Astrocyte of the spinal cord (primary cell): ENCODE data around the gene MIDN.

Experiments
- DNase-seq: peaks from one replicate; pipeline ENCODE4 v3.0.0; 2011; ENCODE audit warnings: low read depth, low spot score
- H3K4me3 ChIP-seq: 2 replicates; pipeline ENCODE4 v1.5.1; 2011; ENCODE audit warnings: low read depth, mild to moderate bottlenecking, low read length, moderate library complexity
- in situ Hi-C: cut with HindIII; loops from 2 replicates; pipeline ENCODE4 v1.10.0; 2017; ENCODE audit warnings: low sequenced_read_pairs
- TF ChIP-seq, protein P1 (sequence below): IDR thresholded peaks from 2 replicates; pipeline ENCODE4 v1.5.1; 2012; ENCODE audit warnings: low read depth, mild to moderate bottlenecking, low read length, inconsistent platforms

The MIDN gene

DNA sequence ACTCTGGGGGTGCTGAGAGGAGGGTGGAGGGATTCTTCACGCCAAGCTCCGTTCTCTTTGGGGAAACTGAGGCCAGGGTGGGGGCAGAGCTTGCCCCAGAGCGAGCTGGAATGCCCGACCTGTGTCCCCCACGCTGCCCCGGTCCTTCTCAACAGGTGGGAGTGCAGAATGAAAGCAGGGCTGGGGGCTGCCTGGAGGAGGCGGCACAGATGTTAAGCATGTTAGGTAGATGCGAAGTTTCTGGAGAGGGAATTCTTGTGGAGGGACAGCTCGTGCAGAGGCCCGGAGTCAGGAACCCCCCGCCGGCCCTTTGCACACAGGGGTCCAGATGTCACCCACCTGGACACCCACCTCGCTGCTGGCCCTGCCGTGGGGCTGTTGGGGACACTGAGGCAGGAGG is 46.3 kb downstream of the MIDN start:
- H3K4me3 ChIP-seq: no peak overlapping the region
- no peak for DNase-seq
- in situ Hi-C loops: no loop called here
- TF ChIP-seq, protein P1, sequence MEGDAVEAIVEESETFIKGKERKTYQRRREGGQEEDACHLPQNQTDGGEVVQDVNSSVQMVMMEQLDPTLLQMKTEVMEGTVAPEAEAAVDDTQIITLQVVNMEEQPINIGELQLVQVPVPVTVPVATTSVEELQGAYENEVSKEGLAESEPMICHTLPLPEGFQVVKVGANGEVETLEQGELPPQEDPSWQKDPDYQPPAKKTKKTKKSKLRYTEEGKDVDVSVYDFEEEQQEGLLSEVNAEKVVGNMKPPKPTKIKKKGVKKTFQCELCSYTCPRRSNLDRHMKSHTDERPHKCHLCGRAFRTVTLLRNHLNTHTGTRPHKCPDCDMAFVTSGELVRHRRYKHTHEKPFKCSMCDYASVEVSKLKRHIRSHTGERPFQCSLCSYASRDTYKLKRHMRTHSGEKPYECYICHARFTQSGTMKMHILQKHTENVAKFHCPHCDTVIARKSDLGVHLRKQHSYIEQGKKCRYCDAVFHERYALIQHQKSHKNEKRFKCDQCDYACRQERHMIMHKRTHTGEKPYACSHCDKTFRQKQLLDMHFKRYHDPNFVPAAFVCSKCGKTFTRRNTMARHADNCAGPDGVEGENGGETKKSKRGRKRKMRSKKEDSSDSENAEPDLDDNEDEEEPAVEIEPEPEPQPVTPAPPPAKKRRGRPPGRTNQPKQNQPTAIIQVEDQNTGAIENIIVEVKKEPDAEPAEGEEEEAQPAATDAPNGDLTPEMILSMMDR: no peak

DNA sequence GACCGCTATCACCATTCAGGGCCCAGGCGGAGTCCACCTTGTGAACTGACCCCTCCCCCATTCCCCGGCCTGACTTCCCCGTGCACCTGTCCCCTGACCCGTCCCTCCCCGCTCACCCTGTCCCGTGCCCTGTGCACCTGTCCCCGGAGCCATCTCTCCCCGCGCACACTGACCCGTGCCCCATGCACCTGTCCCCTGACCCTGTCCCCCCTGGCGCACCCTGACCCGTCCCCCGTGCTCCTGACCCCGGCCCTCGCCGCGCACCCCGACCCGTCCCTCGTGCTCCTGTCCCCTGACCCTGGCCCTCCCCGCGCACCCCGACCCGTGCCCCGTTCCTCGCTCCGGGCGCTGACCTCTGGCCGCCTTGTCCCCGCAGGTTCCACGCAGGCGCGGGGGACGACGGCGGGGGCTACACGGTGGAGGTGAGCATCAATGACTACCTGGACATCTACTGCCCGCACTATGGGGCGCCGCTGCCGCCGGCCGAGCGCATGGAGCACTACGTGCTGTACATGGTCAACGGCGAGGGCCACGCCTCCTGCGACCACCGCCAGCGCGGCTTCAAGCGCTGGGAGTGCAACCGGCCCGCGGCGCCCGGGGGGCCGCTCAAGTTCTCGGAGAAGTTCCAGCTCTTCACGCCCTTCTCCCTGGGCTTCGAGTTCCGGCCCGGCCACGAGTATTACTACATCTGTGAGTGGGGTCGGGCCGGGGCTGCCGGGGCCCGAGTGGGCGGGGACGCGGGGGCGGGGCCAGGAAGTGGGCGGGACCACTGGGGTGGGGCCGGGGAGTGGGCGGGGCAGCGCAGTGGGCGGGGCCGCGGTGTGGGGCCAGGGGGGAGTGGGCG is 47.0 kb downstream of the MIDN start:
- in situ Hi-C loops: no loop called here
- DNase-seq: no peak
- TF ChIP-seq, protein P1: no peak
- H3K4me3 ChIP-seq: no peak overlapping the region

DNA sequence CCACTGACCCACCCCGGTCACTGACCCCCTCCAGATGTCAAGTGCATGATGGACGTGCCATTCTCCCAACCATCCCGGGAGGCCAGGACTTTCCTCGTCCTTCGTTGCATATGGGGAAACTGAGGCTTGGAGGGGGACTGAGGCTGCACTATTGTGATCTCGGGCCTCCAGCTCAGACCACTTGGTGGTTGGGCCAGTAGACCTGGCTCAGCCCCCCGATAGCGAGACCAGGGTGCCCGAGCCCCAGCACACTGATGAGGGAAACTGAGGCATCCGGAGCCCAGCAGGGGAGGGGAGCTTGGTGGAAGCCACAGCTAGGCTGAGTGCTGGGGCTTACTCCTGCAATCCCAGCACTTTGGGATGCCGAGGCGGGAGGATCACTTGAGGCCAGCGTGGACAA is 47.7 kb downstream of the MIDN start:
- TF ChIP-seq, protein P1: no peak
- in situ Hi-C loops: no loop called here
- no peak overlapping the region for H3K4me3 ChIP-seq
- no peak for DNase-seq

DNA sequence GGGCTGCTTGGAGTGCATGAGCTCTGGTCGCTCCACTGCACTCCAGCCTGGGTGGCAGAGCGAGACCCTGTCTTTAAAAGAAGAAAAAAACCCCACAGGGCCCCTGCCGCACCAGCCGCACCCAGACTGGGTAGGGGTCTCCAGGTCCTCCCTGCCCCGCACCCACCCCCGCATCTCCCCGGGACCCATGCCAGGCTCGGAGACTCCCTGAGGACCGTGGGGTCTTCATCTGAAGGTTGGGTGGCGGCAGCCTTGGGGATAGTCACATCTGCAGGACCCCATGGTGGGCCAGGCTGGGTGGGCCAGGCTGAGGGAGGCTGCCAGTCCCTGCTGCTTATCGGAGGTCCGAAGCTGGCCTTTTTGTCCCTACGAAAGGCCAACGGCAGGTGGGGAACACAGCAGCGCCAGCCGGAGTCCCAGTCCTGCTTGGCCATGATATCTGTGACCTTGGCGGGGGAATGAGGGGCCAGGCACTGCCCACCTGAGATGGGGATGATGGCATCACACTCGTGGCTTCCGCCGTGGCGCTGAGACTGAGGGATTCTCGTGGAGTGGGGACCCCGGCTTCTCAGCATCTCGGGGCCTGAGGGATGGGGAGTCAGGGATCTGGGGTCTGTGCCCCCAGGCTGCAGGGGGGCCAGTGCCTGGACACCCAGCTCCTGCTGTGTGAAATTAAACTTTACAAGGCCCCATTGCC is 48.3 kb downstream of the MIDN start:
- no peak for DNase-seq
- TF ChIP-seq, protein P1: no peak
- in situ Hi-C loops: no loop called here
- H3K4me3 ChIP-seq: no peak overlapping the region

DNA sequence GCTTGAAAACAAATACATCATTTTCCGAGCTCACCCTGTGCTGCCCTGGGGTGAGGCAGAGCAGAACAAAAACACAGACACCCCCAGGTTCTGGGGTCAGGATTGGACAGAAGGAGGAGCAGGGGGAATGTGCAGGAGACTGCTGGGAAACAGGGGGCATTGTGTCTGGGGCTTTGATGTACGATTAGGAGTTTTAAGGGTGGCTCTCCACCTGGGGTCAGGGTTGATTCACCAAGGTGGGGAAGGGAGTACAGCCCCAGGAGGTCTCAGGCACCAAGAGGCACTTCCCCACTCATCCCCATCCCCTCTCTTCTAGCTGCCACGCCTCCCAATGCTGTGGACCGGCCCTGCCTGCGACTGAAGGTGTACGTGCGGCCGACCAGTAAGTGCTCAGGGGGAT is 49.9 kb downstream of the MIDN start:
- TF ChIP-seq, protein P1: no peak
- in situ Hi-C loops: no loop called here

DNA sequence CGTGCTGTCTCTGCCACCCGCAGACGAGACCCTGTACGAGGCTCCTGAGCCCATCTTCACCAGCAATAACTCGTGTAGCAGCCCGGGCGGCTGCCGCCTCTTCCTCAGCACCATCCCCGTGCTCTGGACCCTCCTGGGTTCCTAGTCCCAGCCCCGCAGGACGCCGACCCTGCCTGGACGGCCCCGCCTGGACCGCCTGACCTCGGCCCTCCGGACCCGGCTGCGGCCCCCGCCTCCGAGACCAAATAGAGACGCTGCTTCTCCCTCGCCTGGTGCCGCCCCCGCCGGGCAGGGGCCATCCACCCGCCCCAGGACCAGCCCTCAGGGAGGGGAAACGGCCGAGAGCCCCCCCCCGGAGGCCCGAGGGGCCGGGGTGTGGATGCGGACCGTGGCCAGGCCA is 51.4 kb downstream of the MIDN start:
- no peak for DNase-seq
- TF ChIP-seq, protein P1: no peak
- H3K4me3 ChIP-seq: no peak overlapping the region
- in situ Hi-C loops: no loop called here

More for the DNA sequence above, 49.9 kb downstream of the MIDN start:
- no peak for DNase-seq
- no peak overlapping the region for H3K4me3 ChIP-seq
